BE2C (cell line): Measurements from ENCODE around the gene SH3RF3.

Source experiments
- DNase-seq: peaks from one replicate; pipeline ENCODE4 v3.0.0-alpha.2; 2020
- H3K27me3 ChIP-seq: fragments of 250-450 bp; sonication (Bioruptor Pico); 2 replicates; pipeline ENCODE4 v1.5.1; 2020; ENCODE audit warnings: mild to moderate bottlenecking
- H3K36me3 ChIP-seq: fragments of 250-450 bp; sonication (Bioruptor Pico); 2 replicates; pipeline ENCODE4 v1.5.1; 2020; ENCODE audit warnings: mild to moderate bottlenecking
- H3K4me1 ChIP-seq: fragments of 250-450 bp; sonication (Bioruptor Pico); 2 replicates; pipeline ENCODE4 v1.5.1; 2020
- H3K4me3 ChIP-seq: 2 replicates; pipeline ENCODE4 v1.5.1; 2011; ENCODE audit warnings: low read depth, low read length
- H3K9me3 ChIP-seq: fragments of 250-450 bp; sonication (Bioruptor Pico); 2 replicates; pipeline ENCODE4 v1.5.1; 2020
- TF ChIP-seq, protein P1 (sequence below): IDR thresholded peaks from 2 replicates; pipeline ENCODE4 v1.5.1; 2012; ENCODE audit warnings: mild to moderate bottlenecking, low read depth, low read length

SH3RF3 gene

DNA sequence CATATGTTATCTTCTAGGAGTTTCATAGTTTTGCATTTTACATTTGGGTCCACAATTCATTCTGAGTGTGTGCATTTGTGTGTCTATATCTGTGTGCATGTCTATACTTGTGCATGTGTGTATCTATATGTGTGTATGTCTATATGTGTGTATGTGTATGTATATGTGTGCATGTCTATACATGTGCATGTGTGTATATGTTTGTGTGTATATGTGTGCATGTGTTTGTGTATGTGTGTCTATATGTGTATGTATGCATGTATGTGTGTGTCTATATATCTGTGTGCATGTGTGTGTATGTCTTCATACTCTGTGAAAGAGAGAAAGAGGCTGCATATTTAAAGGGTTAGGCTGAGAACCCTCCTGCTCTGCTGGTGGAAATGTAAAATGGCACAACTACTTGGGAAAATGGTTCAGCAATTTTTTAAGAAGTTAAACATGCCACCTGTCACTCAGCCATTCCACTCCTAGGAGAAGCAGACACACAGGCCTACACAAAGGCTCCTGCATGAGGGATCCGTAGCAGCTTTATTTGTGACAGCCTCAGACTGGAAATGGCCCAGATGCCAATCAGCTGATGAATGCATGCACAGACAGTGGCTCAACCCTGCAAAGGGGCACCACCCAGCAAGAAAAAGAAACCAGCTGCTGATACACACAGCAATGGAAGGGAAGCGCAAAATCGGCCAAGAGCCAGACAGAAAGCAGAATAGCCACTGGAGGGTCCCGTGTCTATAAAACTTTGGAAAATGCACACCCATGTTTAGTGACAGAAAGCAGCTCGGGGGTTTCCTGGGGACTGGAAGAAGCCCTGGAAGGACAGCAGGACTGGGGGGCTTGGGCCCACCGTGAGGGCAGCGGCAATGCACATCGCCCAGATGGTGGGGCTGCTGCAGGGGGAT, 337.9 kb downstream of the SH3RF3 start:
- H3K4me3 ChIP-seq = no peak overlapping the region
- no peaks in the 10 kb centered on the region for H3K36me3 ChIP-seq
- no peaks in the 10 kb centered on the region for H3K27me3 ChIP-seq
- no peaks in the 10 kb centered on the region for H3K9me3 ChIP-seq
- H3K4me1 ChIP-seq = no peaks in the 10 kb centered on the region
- TF ChIP-seq, protein P1, sequence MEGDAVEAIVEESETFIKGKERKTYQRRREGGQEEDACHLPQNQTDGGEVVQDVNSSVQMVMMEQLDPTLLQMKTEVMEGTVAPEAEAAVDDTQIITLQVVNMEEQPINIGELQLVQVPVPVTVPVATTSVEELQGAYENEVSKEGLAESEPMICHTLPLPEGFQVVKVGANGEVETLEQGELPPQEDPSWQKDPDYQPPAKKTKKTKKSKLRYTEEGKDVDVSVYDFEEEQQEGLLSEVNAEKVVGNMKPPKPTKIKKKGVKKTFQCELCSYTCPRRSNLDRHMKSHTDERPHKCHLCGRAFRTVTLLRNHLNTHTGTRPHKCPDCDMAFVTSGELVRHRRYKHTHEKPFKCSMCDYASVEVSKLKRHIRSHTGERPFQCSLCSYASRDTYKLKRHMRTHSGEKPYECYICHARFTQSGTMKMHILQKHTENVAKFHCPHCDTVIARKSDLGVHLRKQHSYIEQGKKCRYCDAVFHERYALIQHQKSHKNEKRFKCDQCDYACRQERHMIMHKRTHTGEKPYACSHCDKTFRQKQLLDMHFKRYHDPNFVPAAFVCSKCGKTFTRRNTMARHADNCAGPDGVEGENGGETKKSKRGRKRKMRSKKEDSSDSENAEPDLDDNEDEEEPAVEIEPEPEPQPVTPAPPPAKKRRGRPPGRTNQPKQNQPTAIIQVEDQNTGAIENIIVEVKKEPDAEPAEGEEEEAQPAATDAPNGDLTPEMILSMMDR = no peak
- no peak for DNase-seq

DNA sequence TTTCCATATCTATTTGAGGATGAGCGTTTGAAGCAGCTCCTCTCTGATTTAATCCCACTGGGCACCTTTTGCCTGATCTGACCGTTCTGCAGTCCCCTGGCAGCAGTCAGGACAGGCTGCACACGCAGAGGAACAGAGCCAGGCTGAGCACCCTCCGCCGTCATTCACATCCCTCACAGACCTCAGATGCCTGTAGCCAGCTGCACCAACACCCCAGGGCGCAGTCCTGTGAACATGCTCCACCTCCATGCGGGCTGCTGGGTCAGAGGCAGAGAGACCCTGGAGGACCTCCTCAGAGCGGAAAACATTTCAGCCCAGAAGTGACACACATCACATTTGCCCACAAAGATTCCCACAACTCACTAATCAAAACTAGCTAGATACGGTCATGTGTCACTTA, 338.7 kb downstream of the SH3RF3 start:
- Histone ChIP-seq H3K4me1 (no peaks in the 10 kb centered on the region), H3K9me3 (no peaks in the 10 kb centered on the region), H3K4me3 (no peak overlapping the region), H3K27me3 (no peaks in the 10 kb centered on the region), H3K36me3 (no peaks in the 10 kb centered on the region)
- no peak for DNase-seq
- TF ChIP-seq, protein P1 = no peak

DNA sequence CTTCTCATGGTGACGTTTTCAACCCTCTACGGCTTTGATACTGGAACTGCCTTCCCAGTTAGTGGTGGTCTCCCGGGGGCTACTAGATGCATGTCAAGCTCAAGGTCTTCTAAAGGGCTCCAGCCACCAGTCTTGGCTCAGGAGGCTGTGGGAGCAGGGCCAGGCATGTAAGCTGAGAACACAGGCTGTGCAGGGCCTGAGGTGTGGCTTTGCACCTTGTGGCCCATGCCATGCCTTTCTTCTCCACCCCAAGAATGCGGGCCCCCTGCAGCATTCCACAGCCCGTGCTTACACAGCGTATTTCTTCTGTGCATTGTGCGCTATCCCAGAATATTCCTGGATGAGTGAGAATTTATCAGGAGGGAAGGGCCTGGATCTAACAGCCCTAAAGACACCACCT, 339.9 kb downstream of the SH3RF3 start:
- no peak for DNase-seq
- Histone ChIP-seq H3K36me3 (no peaks in the 10 kb centered on the region), H3K4me3 (no peak overlapping the region), H3K9me3 (no peaks in the 10 kb centered on the region), H3K4me1 (no peaks in the 10 kb centered on the region), H3K27me3 (no peaks in the 10 kb centered on the region)
- TF ChIP-seq, protein P1 = no peak

DNA sequence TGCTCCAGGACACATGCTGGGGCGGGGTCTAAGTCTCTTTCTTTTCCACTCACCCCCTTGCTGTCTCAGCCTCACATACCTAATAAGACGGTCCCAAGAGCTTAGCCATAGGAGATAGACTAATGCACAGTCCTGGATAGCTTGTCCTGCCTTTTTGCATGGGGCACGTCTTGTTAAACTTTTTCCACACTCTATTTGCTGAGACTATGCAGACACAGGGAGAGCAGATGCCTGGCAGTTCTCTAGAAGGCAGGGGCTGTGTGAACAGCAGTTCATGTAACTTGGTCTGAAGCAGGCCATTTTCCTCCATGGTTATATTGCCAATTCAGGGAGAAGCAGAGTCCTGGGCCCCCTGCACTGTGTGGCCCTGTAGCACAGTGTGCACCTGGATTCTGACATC, 342.7 kb downstream of the SH3RF3 start:
- DNase-seq = no peak
- Histone ChIP-seq H3K9me3 (no peaks in the 10 kb centered on the region), H3K4me1 (no peaks in the 10 kb centered on the region)

DNA sequence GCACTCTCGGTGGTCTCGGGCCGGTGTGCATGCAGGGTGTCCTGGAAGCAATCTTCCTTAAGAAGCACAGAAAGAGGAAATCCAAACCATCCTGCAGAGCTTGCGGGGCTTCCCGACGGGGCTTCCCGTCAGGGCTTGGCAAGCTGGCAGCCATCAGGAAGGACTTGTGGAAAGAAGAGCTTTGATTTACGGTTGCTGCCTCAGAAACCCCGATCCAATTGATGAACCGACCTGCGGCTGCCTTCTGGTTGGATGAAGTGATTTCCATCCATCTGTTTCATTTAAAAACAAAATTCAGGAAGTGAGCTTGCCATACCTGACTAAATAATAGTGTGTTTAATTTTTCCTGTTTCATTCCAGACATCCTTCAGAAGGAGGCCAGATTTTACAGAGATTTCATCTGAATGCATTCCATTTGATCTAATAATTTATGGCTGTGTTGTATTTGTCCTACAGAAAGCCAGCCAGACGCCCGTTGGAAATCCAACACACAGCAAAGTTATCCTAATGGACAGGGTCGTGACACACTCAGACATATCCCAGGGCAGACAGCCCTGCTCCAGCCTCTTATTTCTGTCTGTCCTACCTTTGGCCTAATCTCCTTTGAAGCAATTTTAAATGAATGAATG, 343.4 kb downstream of the SH3RF3 start:
- DNase-seq = no peak
- Histone ChIP-seq H3K4me1 (no peaks in the 10 kb centered on the region), H3K36me3 (no peaks in the 10 kb centered on the region), H3K4me3 (no peak overlapping the region), H3K9me3 (no peaks in the 10 kb centered on the region), H3K27me3 (no peaks in the 10 kb centered on the region)
- TF ChIP-seq, protein P1 = no peak

More for the DNA sequence above, 342.7 kb downstream of the SH3RF3 start:
- Histone ChIP-seq H3K4me3 (no peak overlapping the region), H3K27me3 (no peaks in the 10 kb centered on the region), H3K36me3 (no peaks in the 10 kb centered on the region)
- TF ChIP-seq, protein P1 = no peak

DNA sequence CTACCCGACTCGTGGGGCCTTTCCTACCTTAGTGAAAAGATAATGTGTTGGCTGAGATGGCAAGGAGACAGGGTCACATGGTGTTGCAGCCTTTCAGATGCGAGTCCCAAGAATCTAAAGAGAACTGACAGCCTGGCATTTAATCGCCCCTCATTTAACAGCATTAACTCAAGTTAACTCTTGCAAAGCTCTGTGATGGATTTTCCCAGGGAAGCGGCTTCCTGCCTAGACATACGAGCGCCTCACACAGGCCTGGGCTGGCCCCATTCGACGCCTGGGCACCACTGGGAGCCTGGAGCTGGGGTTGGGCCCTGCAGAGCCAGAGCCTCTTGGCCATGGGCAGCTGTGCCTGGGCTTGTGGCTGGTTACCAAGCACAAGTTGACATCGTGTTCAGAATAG, 344.0 kb downstream of the SH3RF3 start:
- no peaks in the 10 kb centered on the region for H3K4me1 ChIP-seq
- DNase-seq = no peak
- H3K9me3 ChIP-seq = no peaks in the 10 kb centered on the region
- H3K36me3 ChIP-seq = no peaks in the 10 kb centered on the region
- TF ChIP-seq, protein P1 = no peak
- no peak overlapping the region for H3K4me3 ChIP-seq
- H3K27me3 ChIP-seq = no peaks in the 10 kb centered on the region
